Sigmoid colon (tissue), 4 donors: ENCODE results near the gene ACADM.
A peak's percentile ranks its signal among the peaks of the same experiment; 100 is the strongest.

Experiments
- POLR2AphosphoS5 ChIP-seq, 4 donors: sonication (generic); formaldehyde crosslinking; IDR thresholded peaks; one replicate each; pipeline ENCODE4 v1.6.1; 2017; ENCODE audit warnings: antibody characterized with exemption in 4 of 4
- TF ChIP-seq, protein P1 (sequence below), 4 experiments: fragments of 450-650 bp in 3 of 4; fragments of 200-600 bp in 1 of 4; IDR thresholded peaks; one replicate each; pipeline ENCODE4 v1.5.1; 2016 to 2019; ENCODE audit warnings: antibody characterized with exemption in 4 of 4, mild to moderate bottlenecking in 3 of 4, moderate library complexity in 2 of 4

DNA sequence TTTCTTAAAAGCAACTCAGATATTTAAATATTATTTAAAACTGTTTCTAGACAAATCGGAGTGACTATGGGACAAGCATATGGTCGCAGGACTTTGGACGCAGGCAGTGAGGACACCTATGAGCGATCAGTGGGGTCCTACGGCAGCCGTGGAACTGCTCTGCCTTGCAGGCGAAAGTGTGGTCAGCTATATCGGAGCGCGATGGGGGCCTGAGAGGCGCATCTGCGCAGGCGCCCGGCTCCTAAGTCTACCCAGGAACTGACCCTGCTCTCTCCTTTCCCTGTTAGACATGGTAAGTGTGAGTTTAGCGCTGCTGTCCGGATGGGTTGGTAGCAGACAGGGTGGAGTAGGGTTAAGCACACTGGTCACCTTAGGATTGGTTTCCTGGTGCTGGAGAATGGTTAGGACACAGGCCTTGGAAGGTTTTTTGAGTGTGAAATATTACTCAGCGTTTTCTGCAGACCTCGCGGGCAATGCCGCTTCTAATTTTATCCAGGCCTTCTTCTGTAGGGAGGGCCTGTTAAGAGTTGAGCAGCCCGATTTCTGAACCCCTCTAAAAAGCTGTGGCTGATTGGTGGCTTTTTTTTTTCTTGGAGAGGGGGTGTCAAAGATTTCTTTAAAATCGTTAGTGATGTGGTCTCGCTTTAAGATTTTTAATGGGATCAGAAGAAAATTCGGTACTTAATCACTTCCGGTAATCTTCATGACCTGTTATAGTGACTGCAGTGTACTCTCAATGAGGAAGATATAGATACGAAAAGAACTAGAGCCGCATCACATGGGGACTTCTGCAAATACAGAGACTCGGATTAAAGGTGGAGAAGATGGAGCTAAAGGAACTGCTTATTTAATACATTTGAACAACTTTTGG is 61.7 kb downstream of the ACADM start, which contains the start of gene RABGGTB:
- TF ChIP-seq, protein P1, sequence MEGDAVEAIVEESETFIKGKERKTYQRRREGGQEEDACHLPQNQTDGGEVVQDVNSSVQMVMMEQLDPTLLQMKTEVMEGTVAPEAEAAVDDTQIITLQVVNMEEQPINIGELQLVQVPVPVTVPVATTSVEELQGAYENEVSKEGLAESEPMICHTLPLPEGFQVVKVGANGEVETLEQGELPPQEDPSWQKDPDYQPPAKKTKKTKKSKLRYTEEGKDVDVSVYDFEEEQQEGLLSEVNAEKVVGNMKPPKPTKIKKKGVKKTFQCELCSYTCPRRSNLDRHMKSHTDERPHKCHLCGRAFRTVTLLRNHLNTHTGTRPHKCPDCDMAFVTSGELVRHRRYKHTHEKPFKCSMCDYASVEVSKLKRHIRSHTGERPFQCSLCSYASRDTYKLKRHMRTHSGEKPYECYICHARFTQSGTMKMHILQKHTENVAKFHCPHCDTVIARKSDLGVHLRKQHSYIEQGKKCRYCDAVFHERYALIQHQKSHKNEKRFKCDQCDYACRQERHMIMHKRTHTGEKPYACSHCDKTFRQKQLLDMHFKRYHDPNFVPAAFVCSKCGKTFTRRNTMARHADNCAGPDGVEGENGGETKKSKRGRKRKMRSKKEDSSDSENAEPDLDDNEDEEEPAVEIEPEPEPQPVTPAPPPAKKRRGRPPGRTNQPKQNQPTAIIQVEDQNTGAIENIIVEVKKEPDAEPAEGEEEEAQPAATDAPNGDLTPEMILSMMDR (IDR thresholded peaks at IDR 0.05), result no peak
- TF ChIP-seq POLR2AphosphoS5 (IDR thresholded peaks at IDR 0.05), result peak; percentile 87 to 97 (median 94)
